OCI-LY3 (cell line): Measurements from ENCODE around the gene CLPTM1L.

ENCODE experiments used
- H2AFZ ChIP-seq: fragments of 200-600, 300-600 bp; shearing (Covaris generic); 2 replicates; pipeline ENCODE4 v1.6.0; 2014; ENCODE audit warnings: antibody characterized with exemption, low read depth, low read length
- H3K27ac ChIP-seq: fragments of 200-600, 300-600 bp; sonication (generic); 2 replicates; pipeline ENCODE4 v1.5.1; 2014; ENCODE audit warnings: mild to moderate bottlenecking, low read length, moderate library complexity, mixed read lengths
- H3K27me3 ChIP-seq: fragments of 200-600, 300-600 bp; sonication (generic); 2 replicates; pipeline ENCODE4 v1.6.1; 2014; ENCODE audit warnings: low read depth, low read length, mixed read lengths
- H3K36me3 ChIP-seq: fragments of 200-600, 300-600 bp; sonication (generic); replicated peaks from 2 replicates; pipeline ENCODE3; 2014; ENCODE audit warnings: low read depth, low read length, mixed read lengths
- H3K4me1 ChIP-seq: fragments of 300-600, 200-600 bp; sonication (generic); 2 replicates; pipeline ENCODE4 v1.6.1; 2014; ENCODE audit warnings: low read length, mixed read lengths
- H3K4me2 ChIP-seq: fragments of 200-600, 300-600 bp; sonication (generic); 2 replicates; pipeline ENCODE4 v1.6.1; 2014; ENCODE audit warnings: low read length, mixed read lengths
- H3K4me3 ChIP-seq: fragments of 300-600, 200-600 bp; sonication (generic); 2 replicates; pipeline ENCODE4 v1.5.1; 2014; ENCODE audit warnings: antibody characterized with exemption, mild to moderate bottlenecking, low read length, moderate library complexity
- H3K79me2 ChIP-seq: fragments of 300-600, 200-600 bp; shearing (Covaris generic); 2 replicates; pipeline ENCODE4 v1.6.1; 2014; ENCODE audit warnings: mild to moderate bottlenecking, low read length, mixed read lengths
- H3K9ac ChIP-seq: fragments of 300-600, 200-600 bp; shearing (Covaris generic); 2 replicates; pipeline ENCODE4 v1.6.0; 2014; ENCODE audit warnings: mild to moderate bottlenecking, low read length, moderate library complexity
- H3K9me3 ChIP-seq: fragments of 200-600, 300-600 bp; shearing (Covaris generic); 2 replicates; pipeline ENCODE4 v1.6.1; 2014; ENCODE audit warnings: low read length, mixed read lengths; ENCODE audit not compliant: insufficient read depth
- H4K20me1 ChIP-seq: fragments of 200-600, 300-600 bp; sonication (generic); 2 replicates; pipeline ENCODE4 v1.6.1; 2016; ENCODE audit warnings: low read length, mixed read lengths; ENCODE audit not compliant: insufficient read depth
- CTCF ChIP-seq: fragments of 200-600, 300-600 bp; sonication (generic); IDR thresholded peaks from 2 replicates; pipeline ENCODE4 v1.5.1; 2014; ENCODE audit warnings: antibody characterized with exemption, low read length, low read depth
- EZH2phosphoT487 ChIP-seq: fragments of 200-600 bp; shearing (Covaris generic); IDR thresholded peaks from 2 replicates; pipeline ENCODE4 v1.6.1; 2018; ENCODE audit warnings: antibody characterized with exemption, mixed run types, low read depth

Gene CLPTM1L

DNA sequence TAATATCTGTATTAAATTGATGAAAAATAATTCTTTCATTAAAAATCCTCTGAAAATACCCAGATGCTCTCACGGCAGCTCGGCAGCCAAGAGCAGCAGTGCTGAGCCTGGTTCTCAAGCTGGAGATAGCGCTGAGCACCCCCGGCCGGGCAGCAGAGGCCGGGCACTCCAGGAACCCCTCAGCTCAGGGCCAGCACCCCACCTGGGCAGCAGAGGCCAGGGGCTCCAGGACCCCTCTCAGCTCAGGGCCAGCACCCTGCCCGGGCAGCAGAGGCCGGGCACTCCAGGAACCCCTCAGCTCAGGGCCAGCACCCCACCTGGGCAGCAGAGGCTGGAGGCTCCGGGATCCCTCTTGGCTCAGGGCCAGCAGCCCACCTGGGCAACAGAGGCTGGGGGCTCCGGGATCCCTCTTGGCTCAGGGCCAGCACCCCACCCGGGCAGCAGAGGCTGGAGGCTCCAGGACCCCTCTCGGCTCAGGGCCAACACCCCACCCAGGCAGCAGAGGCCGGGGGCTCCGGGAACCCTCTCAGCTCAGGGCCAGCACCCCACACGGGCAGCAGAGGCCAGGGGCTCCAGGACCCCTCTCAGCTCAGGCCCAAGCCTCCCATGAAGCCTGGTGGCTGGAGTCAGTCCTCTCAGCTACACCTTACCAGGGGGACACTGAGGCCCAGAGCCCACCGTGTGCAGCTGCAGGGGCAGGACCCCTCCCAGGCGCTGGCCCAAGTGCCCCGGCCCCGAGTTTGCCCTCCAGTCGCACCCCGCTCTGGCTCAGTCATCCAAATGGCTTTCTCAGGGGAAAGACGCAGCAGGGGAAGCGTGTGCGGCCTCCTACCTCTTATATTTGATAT, 21.7 kb downstream of the CLPTM1L start:
- Histone ChIP-seq H3K9me3 (no peaks in the 10 kb centered on the region), H3K4me2 (no peak overlapping the region), H3K9ac (no peak overlapping the region), H2AFZ (no peak overlapping the region), H3K27ac (no peak overlapping the region), H3K27me3 (no peaks in the 10 kb centered on the region), H4K20me1 (no peaks in the 10 kb centered on the region), H3K36me3 (peaks cover 13% of the 10 kb centered on the region), H3K4me3 (no peak overlapping the region), H3K4me1 (no peaks in the 10 kb centered on the region), H3K79me2 (no peaks in the 10 kb centered on the region)
- TF ChIP-seq EZH2phosphoT487 (no peak), CTCF (no peak)

GRCh38 chr5:1322036-1322900, 22.6 kb downstream of the CLPTM1L start:
- Histone ChIP-seq H3K9ac (no peak overlapping the region), H3K79me2 (no peaks in the 10 kb centered on the region), H4K20me1 (no peaks in the 10 kb centered on the region), H3K27me3 (no peaks in the 10 kb centered on the region), H3K4me2 (no peak overlapping the region), H3K4me1 (peaks cover 4% of the 10 kb centered on the region), H2AFZ (no peak overlapping the region), H3K36me3 (peaks cover 22% of the 10 kb centered on the region), H3K4me3 (no peak overlapping the region), H3K27ac (no peak overlapping the region), H3K9me3 (no peaks in the 10 kb centered on the region)
- TF ChIP-seq CTCF (no peak), EZH2phosphoT487 (no peak)

- no peaks in the 10 kb centered on the region for H3K9me3 ChIP-seq
These were observed 23.3 kb downstream of the CLPTM1L start for GRCh38 chr5:1321576-1321975.

More at GRCh38 chr5:1321576-1321975, 23.3 kb downstream of the CLPTM1L start:
- Histone ChIP-seq H2AFZ (no peak overlapping the region), H3K4me2 (no peak overlapping the region), H3K4me3 (no peak overlapping the region), H4K20me1 (no peaks in the 10 kb centered on the region), H3K9ac (no peak overlapping the region), H3K27me3 (no peaks in the 10 kb centered on the region), H3K27ac (no peak overlapping the region), H3K4me1 (peaks cover 11% of the 10 kb centered on the region), H3K36me3 (peaks cover 23% of the 10 kb centered on the region), H3K79me2 (no peaks in the 10 kb centered on the region)
- TF ChIP-seq EZH2phosphoT487: no peak
- no peak for TF ChIP-seq CTCF
